SK-N-SH treated with all-trans-retinoic acid at 6 μM for 48 hours (cell line): ENCODE results near the gene PGPEP1.

Experiments used
- ATAC-seq: fragments of 200-7000 bp; cut with Tn5 transposase; 3 replicates; pipeline ENCODE4 v1.9.1; 2020; ENCODE audit warnings: mild to moderate bottlenecking, moderate library complexity
- ARNTL ChIP-seq: fragments of 450-650 bp; formaldehyde crosslinking; IDR thresholded peaks from 2 replicates; pipeline ENCODE4 v1.5.0; 2020; ENCODE audit warnings: low read depth, mild to moderate bottlenecking, moderate library complexity, borderline replicate concordance
- BACH2 ChIP-seq: fragments of 250-450 bp; sonication (Bioruptor Pico); IDR thresholded peaks from 2 replicates; pipeline ENCODE4 v1.9.0; 2021; ENCODE audit warnings: mild to moderate bottlenecking, borderline replicate concordance
- CREB5 ChIP-seq: fragments of 250-450 bp; sonication (Bioruptor Pico); IDR thresholded peaks from 2 replicates; pipeline ENCODE4 v1.5.1; 2020; ENCODE audit warnings: low read depth, mild to moderate bottlenecking, moderate library complexity
- CSDC2 ChIP-seq: fragments of 250-450 bp; sonication (Bioruptor Pico); IDR thresholded peaks from 2 replicates; pipeline ENCODE4 v1.5.0; 2020; ENCODE audit warnings: mild to moderate bottlenecking, moderate library complexity
- CSRNP3 ChIP-seq: fragments of 250-450 bp; sonication (Bioruptor Pico); IDR thresholded peaks from 2 replicates; pipeline ENCODE4 v1.5.1; 2021; ENCODE audit warnings: mild to moderate bottlenecking, moderate library complexity
- ESRRG ChIP-seq: fragments of 250-450 bp; sonication (Bioruptor Pico); IDR thresholded peaks from 2 replicates; pipeline ENCODE4 v1.6.1; 2021; ENCODE audit warnings: mild to moderate bottlenecking
- GLIS3 ChIP-seq: fragments of 250-450 bp; sonication (Bioruptor Pico); IDR thresholded peaks from 2 replicates; pipeline ENCODE4 v1.5.0; 2020; ENCODE audit warnings: mild to moderate bottlenecking, moderate library complexity
- ISL1 ChIP-seq: fragments of 250-450 bp; sonication (Bioruptor Pico); IDR thresholded peaks from 2 replicates; pipeline ENCODE4 v2.1.2; 2022; ENCODE audit warnings: mild to moderate bottlenecking, moderate library complexity
- OSR1 ChIP-seq: fragments of 250-450 bp; sonication (Bioruptor Pico); IDR thresholded peaks from 2 replicates; pipeline ENCODE4 v1.8.0; 2022; ENCODE audit warnings: moderate library complexity, mild to moderate bottlenecking, inconsistent platforms
- PATZ1 ChIP-seq: fragments of 250-450 bp; sonication (Bioruptor Pico); IDR thresholded peaks from 2 replicates; pipeline ENCODE4 v1.8.0; 2020; ENCODE audit warnings: mild to moderate bottlenecking, moderate library complexity, borderline replicate concordance
- PPARA ChIP-seq: fragments of 250-450 bp; sonication (Bioruptor Pico); IDR thresholded peaks from 2 replicates; pipeline ENCODE4 v1.5.0; 2020; ENCODE audit warnings: mild to moderate bottlenecking, borderline replicate concordance
- RARB ChIP-seq: fragments of 250-450 bp; sonication (Bioruptor Pico); IDR thresholded peaks from 2 replicates; pipeline ENCODE4 v1.8.0; 2021; ENCODE audit warnings: mild to moderate bottlenecking, moderate library complexity
- SNAI2 ChIP-seq: fragments of 250-450 bp; sonication (Bioruptor Pico); IDR thresholded peaks from 2 replicates; pipeline ENCODE4 v1.5.0; 2020; ENCODE audit warnings: mild to moderate bottlenecking, moderate library complexity
- TCF4 ChIP-seq: fragments of 250-450 bp; sonication (Bioruptor Pico); IDR thresholded peaks from 2 replicates; pipeline ENCODE4 v1.8.0; 2021; ENCODE audit warnings: mild to moderate bottlenecking, moderate library complexity, borderline replicate concordance
- TSHZ2 ChIP-seq: fragments of 250-450 bp; sonication (Bioruptor Pico); IDR thresholded peaks from 2 replicates; pipeline ENCODE4 v1.5.0; 2020; ENCODE audit warnings: mild to moderate bottlenecking, moderate library complexity
- ZC3H10 ChIP-seq: fragments of 250-450 bp; sonication (Bioruptor Pico); IDR thresholded peaks from 2 replicates; pipeline ENCODE4 v1.5.1; 2021; ENCODE audit warnings: mild to moderate bottlenecking, moderate library complexity
- ZFP3 ChIP-seq: fragments of 250-450 bp; sonication (Bioruptor Pico); IDR thresholded peaks from 2 replicates; pipeline ENCODE4 v1.5.0; 2020; ENCODE audit warnings: mild to moderate bottlenecking, moderate library complexity
- ZFP30 ChIP-seq: fragments of 450-650 bp; formaldehyde crosslinking; IDR thresholded peaks from 2 replicates; pipeline ENCODE4 v1.5.0; 2022; ENCODE audit warnings: mild to moderate bottlenecking, moderate library complexity
- ZNF70 ChIP-seq: fragments of 450-650 bp; formaldehyde crosslinking; IDR thresholded peaks from 2 replicates; pipeline ENCODE4 v1.5.0; 2020; ENCODE audit warnings: mild to moderate bottlenecking, moderate library complexity
- ZNF8 ChIP-seq: fragments of 450-650 bp; formaldehyde crosslinking; IDR thresholded peaks from 2 replicates; pipeline ENCODE4 v1.5.0; 2020; ENCODE audit warnings: mild to moderate bottlenecking, moderate library complexity

PGPEP1 gene

GRCh38 chr19:18393836-18394235 lies 53.4 kb downstream of the PGPEP1 start:
- TF ChIP-seq BACH2 (CRISPR knock-in tag): no peak
- no peak for ATAC-seq

- TF ChIP-seq ISL1 (CRISPR knock-in tag) (no peak), RARB (CRISPR knock-in tag) (no peak), ZNF8 (CRISPR knock-in tag) (no peak), PPARA (no peak), ZFP30 (CRISPR knock-in tag) (no peak), ZFP3 (no peak), CSRNP3 (CRISPR knock-in tag) (no peak), SNAI2 (CRISPR knock-in tag) (no peak), ESRRG (CRISPR knock-in tag) (no peak), CSDC2 (CRISPR knock-in tag) (no peak), BACH2 (CRISPR knock-in tag) (no peak), TCF4 (no peak), PATZ1 (no peak), TSHZ2 (CRISPR knock-in tag) (no peak)
- no peak for ATAC-seq
These were observed 56.3 kb downstream of the PGPEP1 start for GRCh38 chr19:18396471-18397241.

- TF ChIP-seq CSDC2 (CRISPR knock-in tag) (no peak), ZFP3 (peak; percentile 100)
- no peak for ATAC-seq
These were observed 57.1 kb downstream of the PGPEP1 start, which contains the start of gene LRRC25 for GRCh38 chr19:18397242-18398202. LRRC25 (minus strand) TSS chr19:18397622; CDS start chr19:18396963, 659 bp downstream.

GRCh38 chr19:18399008-18399407 lies 58.6 kb downstream of the PGPEP1 start:
- TF ChIP-seq RARB (CRISPR knock-in tag) (no peak), ZNF70 (no peak), OSR1 (CRISPR knock-in tag) (no peak), CSRNP3 (CRISPR knock-in tag) (no peak), ESRRG (CRISPR knock-in tag) (no peak), PATZ1 (no peak), ARNTL (CRISPR knock-in tag) (no peak), TCF4 (no peak), SNAI2 (CRISPR knock-in tag) (no peak), CREB5 (CRISPR knock-in tag) (no peak), ZFP30 (CRISPR knock-in tag) (no peak), ZC3H10 (CRISPR knock-in tag) (no peak), PPARA (no peak), GLIS3 (CRISPR knock-in tag) (no peak)
- no peak for ATAC-seq
